ENCODE measurements around the gene CRIP1.

The CRIP1 gene

GRCh38 chr14:105503935-105504692, 17.4 kb downstream of the CRIP1 start:
- Histone ChIP-seq H3K4me1 (ENCODE audit: low read length) (no peaks in the 10 kb centered on the region), H4K20me1 (ENCODE audit: insufficient read depth, low read length) (no peaks in the 10 kb centered on the region), H3F3A (ENCODE audit: insufficient read depth, low read length) (no peaks in the 10 kb centered on the region), H3K9me2 (replicated peaks; ENCODE audit: insufficient read depth, low read length) (no peaks in the 10 kb centered on the region), H3K36me3 (replicated peaks; ENCODE audit: insufficient read depth, low read length) (no peaks in the 10 kb centered on the region), H3K9me3 (replicated peaks; ENCODE audit: insufficient read depth, low read length) (no peaks in the 10 kb centered on the region), H3K27me3 (replicated peaks; ENCODE audit: insufficient read depth, low read length) (peaks cover 53% of the 10 kb centered on the region), H2AFZ (ENCODE audit: low read length) (no peak overlapping the region), H3K27ac (ENCODE audit: low read length) (no peak overlapping the region), H3K4me3 (ENCODE audit: low read length) (no peak overlapping the region), H3K9ac (ENCODE audit: low read length) (no peak overlapping the region), H3K79me2 (ENCODE audit: low read length) (no peaks in the 10 kb centered on the region), H3K4me2 (ENCODE audit: low read depth, low read length) (no peak overlapping the region)
- DNase-seq = no peak
- TF ChIP-seq EZH2phosphoT487 (IDR thresholded peaks at IDR 0.05; ENCODE audit: low read length) (no peak), CTCF (IDR thresholded peaks at IDR 0.05; ENCODE audit: low read length) (no peak)

DNA sequence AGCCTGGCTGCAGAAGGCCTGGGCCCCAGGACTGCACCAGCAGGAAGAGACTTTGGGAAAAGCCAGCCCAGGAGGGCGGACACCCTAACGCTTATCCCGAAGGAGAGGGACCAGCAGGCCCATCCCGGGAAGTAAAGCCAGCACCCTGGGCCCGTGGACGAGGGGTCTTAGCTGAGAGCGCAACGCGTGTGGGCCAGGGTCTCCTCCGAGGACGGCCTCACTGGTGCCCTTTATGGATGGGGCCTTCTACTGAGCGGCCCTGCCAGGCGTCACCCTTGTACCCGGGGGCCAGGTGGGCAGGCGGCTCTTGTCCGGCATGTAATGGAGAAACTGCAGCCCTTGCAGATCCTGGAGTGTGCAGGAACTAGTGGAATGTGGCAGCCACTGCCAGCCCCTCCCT, 18.4 kb downstream of the CRIP1 start:
- H3K4me3 ChIP-seq (ENCODE audit: low read length) = no peak overlapping the region
- no peaks in the 10 kb centered on the region for H3K4me1 ChIP-seq (ENCODE audit: low read length)
- no peak for DNase-seq
- no peak overlapping the region for H3K27ac ChIP-seq (ENCODE audit: low read length)
- no peak overlapping the region for H2AFZ ChIP-seq (ENCODE audit: low read length)
- H3K27me3 ChIP-seq (replicated peaks; ENCODE audit: insufficient read depth, low read length) = peaks cover 60% of the 10 kb centered on the region
- no peaks in the 10 kb centered on the region for H4K20me1 ChIP-seq (ENCODE audit: insufficient read depth, low read length)
- H3K9ac ChIP-seq (ENCODE audit: low read length) = no peak overlapping the region
- H3K4me2 ChIP-seq (ENCODE audit: low read depth, low read length) = no peak overlapping the region
- no peaks in the 10 kb centered on the region for H3K9me2 ChIP-seq (replicated peaks; ENCODE audit: insufficient read depth, low read length)
- H3K36me3 ChIP-seq (replicated peaks; ENCODE audit: insufficient read depth, low read length) = no peaks in the 10 kb centered on the region
- no peaks in the 10 kb centered on the region for H3K79me2 ChIP-seq (ENCODE audit: low read length)
- H3F3A ChIP-seq (ENCODE audit: insufficient read depth, low read length) = no peaks in the 10 kb centered on the region
- no peaks in the 10 kb centered on the region for H3K9me3 ChIP-seq (replicated peaks; ENCODE audit: insufficient read depth, low read length)
- TF ChIP-seq EZH2phosphoT487 (IDR thresholded peaks at IDR 0.05; ENCODE audit: low read length) (no peak), EZH2 (optimal IDR thresholded peaks at IDR 0.05; ENCODE audit: low read depth, low read length) (no peak)

DNA sequence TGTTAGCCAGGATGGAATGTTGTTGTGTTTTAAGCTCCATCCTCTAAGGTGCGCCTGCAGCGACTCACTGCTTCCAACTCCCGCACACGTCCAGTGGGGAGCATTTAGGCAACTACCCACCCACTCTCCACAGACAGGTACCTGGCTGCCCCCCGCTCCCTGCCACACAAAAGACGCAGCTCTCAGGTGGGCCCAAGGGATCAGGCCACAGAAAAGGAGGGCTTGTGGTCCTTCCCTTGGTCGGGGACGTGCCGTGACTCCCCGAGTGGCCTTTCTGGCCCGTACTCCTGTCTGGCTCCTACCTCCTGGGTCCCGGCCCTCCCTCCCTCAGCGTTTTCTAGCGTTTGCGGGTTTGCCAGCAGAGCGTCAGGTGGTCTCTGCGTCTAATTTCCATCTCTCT, 20.6 kb downstream of the CRIP1 start:
- no peaks in the 10 kb centered on the region for H3K4me1 ChIP-seq (ENCODE audit: low read length)
- no peaks in the 10 kb centered on the region for H3K79me2 ChIP-seq (ENCODE audit: low read length)
- H4K20me1 ChIP-seq (ENCODE audit: insufficient read depth, low read length) = no peaks in the 10 kb centered on the region
- TF ChIP-seq CTCF (IDR thresholded peaks at IDR 0.05; ENCODE audit: low read length) (no peak), EZH2phosphoT487 (IDR thresholded peaks at IDR 0.05; ENCODE audit: low read length) (no peak), EZH2 (optimal IDR thresholded peaks at IDR 0.05; ENCODE audit: low read depth, low read length) (no peak)
- no peak for DNase-seq
- no peaks in the 10 kb centered on the region for H3K36me3 ChIP-seq (replicated peaks; ENCODE audit: insufficient read depth, low read length)
- H3K27ac ChIP-seq (ENCODE audit: low read length) = no peak overlapping the region
- no peak overlapping the region for H3K4me2 ChIP-seq (ENCODE audit: low read depth, low read length)
- H3K9ac ChIP-seq (ENCODE audit: low read length) = no peak overlapping the region
- no peaks in the 10 kb centered on the region for H3F3A ChIP-seq (ENCODE audit: insufficient read depth, low read length)
- no peak overlapping the region for H3K4me3 ChIP-seq (ENCODE audit: low read length)
- H3K27me3 ChIP-seq (replicated peaks; ENCODE audit: insufficient read depth, low read length) = peaks cover 74% of the 10 kb centered on the region
- H3K9me2 ChIP-seq (replicated peaks; ENCODE audit: insufficient read depth, low read length) = no peaks in the 10 kb centered on the region
- H2AFZ ChIP-seq (ENCODE audit: low read length) = no peak overlapping the region
- H3K9me3 ChIP-seq (replicated peaks; ENCODE audit: insufficient read depth, low read length) = no peaks in the 10 kb centered on the region

GRCh38 chr14:105508069-105508468, 21.4 kb downstream of the CRIP1 start:
- TF ChIP-seq CTCF (IDR thresholded peaks at IDR 0.05; ENCODE audit: low read length) (no peak), EZH2phosphoT487 (IDR thresholded peaks at IDR 0.05; ENCODE audit: low read length) (no peak), EZH2 (optimal IDR thresholded peaks at IDR 0.05; ENCODE audit: low read depth, low read length) (no peak)

More at GRCh38 chr14:105508069-105508468, 21.4 kb downstream of the CRIP1 start:
- Histone ChIP-seq H3K9ac (ENCODE audit: low read length) (no peak overlapping the region), H3K27me3 (replicated peaks; ENCODE audit: insufficient read depth, low read length) (peaks cover 81% of the 10 kb centered on the region), H3K4me1 (ENCODE audit: low read length) (no peaks in the 10 kb centered on the region), H3K4me2 (ENCODE audit: low read depth, low read length) (no peak overlapping the region), H3K9me3 (replicated peaks; ENCODE audit: insufficient read depth, low read length) (no peaks in the 10 kb centered on the region), H3K79me2 (ENCODE audit: low read length) (no peaks in the 10 kb centered on the region), H3F3A (ENCODE audit: insufficient read depth, low read length) (no peaks in the 10 kb centered on the region), H3K4me3 (ENCODE audit: low read length) (no peak overlapping the region), H3K9me2 (replicated peaks; ENCODE audit: insufficient read depth, low read length) (no peaks in the 10 kb centered on the region), H3K27ac (ENCODE audit: low read length) (no peak overlapping the region), H4K20me1 (ENCODE audit: insufficient read depth, low read length) (no peaks in the 10 kb centered on the region), H3K36me3 (replicated peaks; ENCODE audit: insufficient read depth, low read length) (no peaks in the 10 kb centered on the region), H2AFZ (ENCODE audit: low read length) (no peak overlapping the region)
- no peak for DNase-seq

All from MM.1S (cell line).